GM18502 (cell line): ENCODE measurements around the gene ST6GALNAC3.

Experiments used
- ATAC-seq: cut with Tn5 transposase; IDR thresholded peaks from one replicate; pipeline ENCODE4 v1.9.1; 2021; ENCODE audit warnings: mild to moderate bottlenecking; ENCODE audit not compliant: unreplicated experiment, poor library complexity

The ST6GALNAC3 gene

GRCh38 chr1:76477156-76477555 lies 402.6 kb downstream of the ST6GALNAC3 start:
- ATAC-seq = no peak

DNA sequence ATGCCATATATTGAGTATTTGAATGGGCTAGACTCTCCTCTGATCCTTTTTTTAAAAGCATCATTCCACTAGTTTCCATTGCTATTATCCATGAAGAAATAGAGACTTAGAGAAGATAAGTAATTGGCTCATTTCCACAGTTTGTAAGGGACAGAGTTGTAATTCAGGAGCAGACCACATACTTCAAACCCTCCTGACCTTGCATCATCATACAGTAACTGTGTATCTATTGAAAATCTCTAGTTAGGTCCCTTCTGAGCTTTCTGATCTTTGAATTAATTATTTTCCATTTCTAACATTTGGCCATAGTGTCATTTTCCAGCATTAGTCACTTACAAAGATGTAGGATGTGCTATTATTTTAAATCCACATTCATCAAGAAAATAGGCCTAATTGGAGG lies 406.3 kb downstream of the ST6GALNAC3 start:
- no peak for ATAC-seq

- ATAC-seq = no peak
Observed at GRCh38 chr1:76481672-76482071, 407.1 kb downstream of the ST6GALNAC3 start.

GRCh38 chr1:76482272-76482671 lies 407.7 kb downstream of the ST6GALNAC3 start:
- no peak for ATAC-seq

DNA sequence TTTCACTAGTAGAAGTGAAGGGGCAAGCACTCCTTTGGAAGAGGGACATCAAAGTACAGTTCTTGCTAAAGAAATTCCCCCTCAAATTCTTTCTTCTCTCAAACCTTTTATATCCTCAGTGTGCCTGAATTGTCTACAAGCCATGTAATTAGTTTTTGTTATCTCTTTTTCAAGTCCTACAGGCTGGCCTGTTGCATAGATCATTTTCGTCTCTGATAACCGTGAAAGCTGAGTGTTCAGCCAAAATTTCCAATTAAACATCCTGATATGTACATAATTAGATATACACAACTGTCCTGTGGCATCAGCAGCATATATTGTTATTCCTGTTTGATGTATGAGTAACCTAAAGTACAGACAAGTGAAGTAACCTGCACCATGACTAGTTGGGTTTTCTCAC lies 417.2 kb downstream of the ST6GALNAC3 start:
- no peak for ATAC-seq

- no peak for ATAC-seq
Observed at GRCh38 chr1:76492752-76493430, 418.3 kb downstream of the ST6GALNAC3 start.

DNA sequence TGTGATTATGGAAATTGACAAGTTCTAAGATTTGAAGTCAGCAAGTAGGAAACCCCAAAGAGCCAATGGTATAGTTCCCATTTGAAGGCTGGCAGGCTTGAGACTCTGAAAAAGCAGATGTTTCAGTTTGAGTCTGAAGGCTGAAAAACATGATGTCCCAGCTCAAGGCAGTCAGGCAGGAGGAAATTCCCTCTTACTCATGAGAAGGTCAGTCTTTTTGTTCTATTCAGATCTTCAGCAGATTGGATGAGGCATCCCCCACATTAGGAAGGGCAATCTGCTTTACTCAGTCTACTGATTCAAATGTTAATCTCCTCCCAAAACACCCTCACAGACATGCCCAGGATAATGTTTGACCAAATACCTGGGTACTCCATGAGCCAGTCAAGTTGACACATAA lies 420.3 kb downstream of the ST6GALNAC3 start:
- peak; percentile 95 for ATAC-seq

GRCh38 chr1:76496871-76497270 lies 422.3 kb downstream of the ST6GALNAC3 start:
- no peak for ATAC-seq

GRCh38 chr1:76500116-76500515 lies 425.6 kb downstream of the ST6GALNAC3 start:
- no peak for ATAC-seq

DNA sequence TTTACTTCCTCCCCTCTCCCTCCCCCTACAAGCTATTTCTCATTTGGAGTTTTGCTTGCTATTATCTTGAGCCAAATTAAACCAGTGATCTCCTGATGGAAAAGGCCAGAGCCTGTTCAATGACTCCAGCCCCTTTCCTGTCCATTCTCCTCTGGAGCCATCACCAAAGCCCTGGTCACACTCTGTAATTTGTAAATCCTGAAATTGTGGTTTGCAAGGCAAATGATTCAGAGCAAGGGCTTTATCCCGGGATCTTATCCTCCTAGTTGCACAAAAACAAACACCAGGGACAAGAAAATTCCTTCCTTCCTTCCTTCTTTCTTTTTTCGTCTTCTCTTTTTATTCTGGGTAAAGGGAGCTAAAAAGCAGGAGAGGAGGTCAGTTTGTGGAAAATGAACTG lies 426.6 kb downstream of the ST6GALNAC3 start:
- no peak for ATAC-seq

DNA sequence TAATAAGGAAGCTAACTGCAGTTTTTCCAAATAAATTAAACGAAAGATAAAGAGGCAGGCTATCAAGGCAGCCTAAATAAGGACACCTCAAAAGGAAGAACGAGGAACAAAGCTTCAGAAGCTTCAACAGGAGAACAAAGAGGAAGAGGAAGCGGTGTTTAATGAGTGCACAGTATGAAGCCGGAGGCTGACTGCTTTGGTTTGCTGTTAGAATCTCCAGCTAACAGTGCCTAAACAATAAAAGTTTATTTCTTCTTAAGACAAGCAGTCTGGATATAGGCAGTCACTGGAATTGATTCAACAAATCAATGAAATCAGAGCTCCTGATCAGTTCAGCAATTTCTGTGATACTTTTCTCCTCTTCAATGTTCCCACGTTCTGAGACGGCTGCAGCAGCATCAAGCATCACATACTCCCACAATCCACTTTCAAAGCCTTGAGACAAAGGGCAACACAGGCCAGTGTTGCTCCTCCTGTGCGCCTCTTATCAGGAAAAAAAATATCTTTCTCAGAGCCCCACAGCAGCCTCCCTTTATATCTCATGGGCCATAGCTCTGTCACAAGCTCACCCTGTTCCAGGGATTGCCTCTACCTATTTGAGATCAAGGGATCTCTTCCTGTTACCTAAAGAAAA lies 427.2 kb downstream of the ST6GALNAC3 start:
- ATAC-seq = no peak

- ATAC-seq = no peak
Observed at GRCh38 chr1:76503100-76503499, 428.6 kb downstream of the ST6GALNAC3 start.

- ATAC-seq = no peak
Observed at GRCh38 chr1:76503736-76504135, 429.2 kb downstream of the ST6GALNAC3 start.

GRCh38 chr1:76507376-76507775 lies 432.8 kb downstream of the ST6GALNAC3 start:
- no peak for ATAC-seq

- ATAC-seq = no peak
Observed at GRCh38 chr1:76508871-76509270, 434.3 kb downstream of the ST6GALNAC3 start.

- no peak for ATAC-seq
Observed at GRCh38 chr1:76510672-76511557, 436.4 kb downstream of the ST6GALNAC3 start.

- no peak for ATAC-seq
Observed at GRCh38 chr1:76511558-76512179, 437.1 kb downstream of the ST6GALNAC3 start.

- no peak for ATAC-seq
Observed at GRCh38 chr1:76530953-76531352, 456.4 kb downstream of the ST6GALNAC3 start.

DNA sequence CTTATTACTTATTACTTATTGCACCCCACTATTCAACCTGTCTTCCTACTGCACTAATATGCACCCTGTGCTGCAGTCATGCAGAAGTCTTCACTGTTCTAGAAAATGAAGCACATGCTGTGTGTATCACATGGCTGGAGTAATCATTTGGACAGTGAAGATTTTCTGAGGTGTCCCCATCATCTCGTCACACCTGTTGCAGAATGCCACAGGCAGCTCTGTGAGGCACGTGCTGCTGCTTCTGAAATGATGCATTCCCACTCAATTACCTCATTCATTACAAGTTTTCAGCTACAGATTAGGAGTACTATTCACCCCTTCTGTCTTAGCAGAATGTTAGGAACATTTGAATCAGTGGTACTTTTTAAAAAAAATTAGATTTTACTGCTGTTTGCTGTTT lies 467.1 kb downstream of the ST6GALNAC3 start:
- no peak for ATAC-seq

DNA sequence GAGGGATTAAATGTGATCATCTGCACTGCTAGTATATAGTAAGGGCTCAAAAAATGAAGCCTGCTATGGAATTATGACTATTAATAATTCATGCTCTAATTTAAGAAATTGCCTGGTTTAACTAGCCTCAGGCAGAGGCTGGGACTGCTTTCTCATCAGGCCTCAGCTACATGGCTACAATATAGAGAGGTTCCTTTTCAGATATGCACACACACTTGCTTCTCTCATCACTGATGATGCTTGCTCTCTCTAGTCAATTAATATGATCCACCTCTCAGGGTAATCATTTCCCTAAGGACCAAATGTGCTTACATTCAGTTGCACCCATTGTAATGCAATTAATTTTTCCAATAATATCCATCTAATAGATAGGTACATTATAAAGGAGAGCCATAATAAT lies 467.8 kb downstream of the ST6GALNAC3 start:
- ATAC-seq = no peak

DNA sequence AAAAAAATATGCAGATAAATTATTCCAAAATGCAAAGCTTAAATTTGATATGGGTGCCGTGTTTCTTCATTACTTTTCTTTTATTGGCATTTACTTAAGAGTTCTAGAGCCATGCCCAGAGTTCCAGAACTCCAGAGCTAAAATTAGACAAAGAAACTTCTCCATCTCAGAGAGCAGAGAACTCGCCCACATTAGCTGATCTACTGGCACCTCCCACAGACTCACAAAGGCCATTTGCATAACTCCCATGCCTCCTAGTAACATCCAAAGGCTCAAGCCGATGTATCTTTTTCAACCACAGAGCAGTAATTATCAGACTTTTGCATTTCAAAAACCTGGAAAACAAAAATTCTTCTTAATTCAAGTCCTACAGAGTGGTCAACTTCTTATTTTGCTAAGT lies 468.9 kb downstream of the ST6GALNAC3 start:
- no peak for ATAC-seq
